Glutamatergic neuron (in vitro differentiated cells): ENCODE data around the gene FGA. TPM values are rescaled to one million over a fixed set of nuclear protein-coding genes. Genes with fewer than 3 reads are reported as not detected.

Experiments
- DNase-seq: peaks from one replicate; pipeline ENCODE4 v3.0.0; 2022
- H3K27ac Mint-ChIP-seq: one replicate; pipeline ENCODE4 v1.8.0; 2020; ENCODE audit warnings: mild to moderate bottlenecking, mixed read lengths, inconsistent platforms; ENCODE audit not compliant: unreplicated experiment
- H3K27me3 Mint-ChIP-seq: one replicate; pipeline ENCODE4 v1.8.0; 2020; ENCODE audit warnings: mild to moderate bottlenecking, moderate library complexity, mixed read lengths, inconsistent platforms; ENCODE audit not compliant: unreplicated experiment
- H3K36me3 Mint-ChIP-seq: one replicate; pipeline ENCODE4 v1.8.0; 2020; ENCODE audit warnings: mild to moderate bottlenecking, mixed read lengths, inconsistent platforms; ENCODE audit not compliant: unreplicated experiment
- H3K4me1 Mint-ChIP-seq: one replicate; pipeline ENCODE4 v1.8.0; 2020; ENCODE audit warnings: mild to moderate bottlenecking, low read depth, mixed read lengths, inconsistent platforms; ENCODE audit not compliant: unreplicated experiment
- H3K4me3 Mint-ChIP-seq: one replicate; pipeline ENCODE4 v1.8.0; 2020; ENCODE audit warnings: mild to moderate bottlenecking, mixed read lengths, inconsistent platforms; ENCODE audit not compliant: unreplicated experiment
- H3K9me3 Mint-ChIP-seq: one replicate; pipeline ENCODE4 v1.8.0; 2020; ENCODE audit warnings: mild to moderate bottlenecking, moderate library complexity, mixed read lengths, inconsistent platforms; ENCODE audit not compliant: unreplicated experiment
- CTCF ChIP-seq: fragments of 200-600 bp; sonication (generic); IDR thresholded peaks from one replicate; pipeline ENCODE4 v1.5.0; 2021; ENCODE audit not compliant: partially characterized antibody, unreplicated experiment
- total RNA-seq: library from RNA; stranded (reverse); fragmentation: NEBNext Ultra II Directional; extraction: Animal tissue kit (Norgen Biotek cat#: 25700); gene quantifications from one replicate; pipeline ENCODE4 v1.2.1, GENCODE V29; 2021; ENCODE audit not compliant: unreplicated experiment

Gene FGA
- total RNA-seq, 1 donor from 2014 or later, result not detected

GRCh38 chr4:154615211-154615610, 24.7 kb upstream of the FGA start:
- Mint-ChIP-seq H3K36me3 (no peaks in the 10 kb centered on the region), H3K27me3 (no peaks in the 10 kb centered on the region)

GRCh38 chr4:154614306-154614705, 23.8 kb upstream of the FGA start:
- TF ChIP-seq CTCF, result no peak
- no peak for DNase-seq
- Mint-ChIP-seq H3K36me3 (no peaks in the 10 kb centered on the region), H3K4me1 (no peaks in the 10 kb centered on the region), H3K9me3 (no peaks in the 10 kb centered on the region), H3K27me3 (no peaks in the 10 kb centered on the region), H3K4me3 (no peak overlapping the region), H3K27ac (no peak overlapping the region)

More at GRCh38 chr4:154615211-154615610, 24.7 kb upstream of the FGA start:
- H3K4me3 Mint-ChIP-seq, result no peak overlapping the region
- DNase-seq, result no peak
- TF ChIP-seq CTCF, result no peak
- no peaks in the 10 kb centered on the region for H3K4me1 Mint-ChIP-seq
- no peaks in the 10 kb centered on the region for H3K9me3 Mint-ChIP-seq
- H3K27ac Mint-ChIP-seq, result no peak overlapping the region

GRCh38 chr4:154612472-154613414, 22.2 kb upstream of the FGA start, which contains the start of gene FGG:
TSS of gene FGG (minus strand) at chr4:154612656. CDS start at chr4:154612609, 47 bp downstream.
- Mint-ChIP-seq H3K27me3 (no peaks in the 10 kb centered on the region), H3K9me3 (no peaks in the 10 kb centered on the region), H3K36me3 (no peaks in the 10 kb centered on the region), H3K4me1 (no peaks in the 10 kb centered on the region), H3K4me3 (no peak within 1 kb of the TSS), H3K27ac (no peak within 1 kb of the TSS)
- no peak for TF ChIP-seq CTCF
- no peak for DNase-seq

- H3K4me1 Mint-ChIP-seq, result no peaks in the 10 kb centered on the region
- H3K27ac Mint-ChIP-seq, result no peak overlapping the region
- no peaks in the 10 kb centered on the region for H3K27me3 Mint-ChIP-seq
- no peak overlapping the region for H3K4me3 Mint-ChIP-seq
- DNase-seq, result no peak
- no peak for TF ChIP-seq CTCF
- H3K9me3 Mint-ChIP-seq, result no peaks in the 10 kb centered on the region
- no peaks in the 10 kb centered on the region for H3K36me3 Mint-ChIP-seq
Observed at GRCh38 chr4:154611833-154612232, 21.3 kb upstream of the FGA start.

- Mint-ChIP-seq H3K9me3 (no peaks in the 10 kb centered on the region), H3K36me3 (no peaks in the 10 kb centered on the region), H3K27me3 (no peaks in the 10 kb centered on the region), H3K4me3 (no peak overlapping the region), H3K27ac (no peak overlapping the region), H3K4me1 (no peaks in the 10 kb centered on the region)
- TF ChIP-seq CTCF, result no peak
- no peak for DNase-seq
Observed at GRCh38 chr4:154610582-154610981, 20.0 kb upstream of the FGA start.
